ENCODE measurements around the gene SERINC5. TPM values are rescaled to one million over a fixed set of nuclear protein-coding genes. Genes with fewer than 3 reads are reported as not detected.

SERINC5 gene
- total and polyA plus RNA-seq, 12 donors, result 2.3 to 21.9 (median 14.8) TPM

GRCh38 chr5:80076131-80077050 is 179.5 kb downstream of the SERINC5 start:
- intact Hi-C loops (cut with DNase I), result loop anchor here in 1 of 10 donors (10.0 kb wide), 1 partner anchor 372 kb away; no protein-coding TSS in a partner anchor
- ATAC-seq, result peak in 6 of 8 donors; percentile 8 to 66 (median 54)

DNA sequence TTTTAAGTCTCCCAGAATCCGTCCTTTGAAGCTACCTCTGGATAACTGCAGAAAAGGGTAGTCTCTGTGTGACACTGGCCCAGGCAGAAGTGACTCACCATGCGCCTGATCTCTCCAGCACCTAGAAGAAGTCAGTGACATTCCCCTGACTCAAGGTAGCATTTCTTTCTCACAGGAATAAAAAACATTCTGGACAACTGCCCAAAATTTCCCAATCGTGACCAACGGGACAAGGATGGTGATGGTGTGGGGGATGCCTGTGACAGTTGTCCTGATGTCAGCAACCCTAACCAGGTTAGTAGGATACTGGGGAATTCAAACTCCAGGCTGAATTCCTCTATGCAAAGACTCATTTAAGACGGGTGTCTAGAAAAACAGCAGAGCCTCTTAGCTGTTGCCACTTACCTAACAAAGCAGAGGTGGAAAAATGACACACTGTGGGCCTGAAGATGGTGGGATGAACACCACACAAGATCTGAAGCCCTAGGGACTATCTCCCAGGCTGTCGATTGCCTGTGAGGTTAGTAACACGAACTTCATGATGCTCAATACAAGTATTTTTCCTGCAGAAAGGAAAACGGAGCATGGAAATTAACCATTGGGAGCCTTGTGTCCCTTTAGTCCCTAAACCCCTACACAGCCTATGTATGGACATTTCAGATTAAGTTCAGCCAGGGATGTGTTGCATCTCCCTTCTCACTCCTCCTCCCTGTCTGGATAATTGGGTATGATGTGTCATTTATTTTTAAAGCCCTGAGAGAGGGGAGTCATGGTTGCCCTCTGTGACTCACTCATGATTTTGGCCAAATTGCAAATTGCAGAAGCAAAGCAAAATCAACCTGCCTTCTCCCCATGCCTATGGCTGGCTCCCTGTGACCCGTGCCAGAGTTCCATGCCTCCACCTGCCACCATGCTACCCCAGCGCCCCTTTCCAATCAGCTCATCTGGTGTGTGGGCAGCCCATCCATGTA is 183.5 kb downstream of the SERINC5 start:
- H3K36me3 ChIP-seq, result peaks cover 0 to 66% (median 0%) of the 10 kb centered on the region in 9 donors
- H3K4me1 ChIP-seq, result peaks cover 5 to 35% (median 18%) of the 10 kb centered on the region in 9 donors
- DNase-seq (no peak), ATAC-seq (no peak)
- no peaks in the 10 kb centered on the region for H3K27me3 ChIP-seq
- no peak overlapping the region for H3K4me3 ChIP-seq
- WGBS, 2 donors, result 87% methylated on average over 10 of the region's 10 CpGs
- no peaks in the 10 kb centered on the region for H3K9me3 ChIP-seq
- intact Hi-C loops (cut with DNase I), result loop anchor here in 1 of 10 donors (10.0 kb wide), 1 partner anchor 368 kb away; no protein-coding TSS in a partner anchor
- no peak overlapping the region for H3K27ac ChIP-seq
- TF ChIP-seq, protein P1, sequence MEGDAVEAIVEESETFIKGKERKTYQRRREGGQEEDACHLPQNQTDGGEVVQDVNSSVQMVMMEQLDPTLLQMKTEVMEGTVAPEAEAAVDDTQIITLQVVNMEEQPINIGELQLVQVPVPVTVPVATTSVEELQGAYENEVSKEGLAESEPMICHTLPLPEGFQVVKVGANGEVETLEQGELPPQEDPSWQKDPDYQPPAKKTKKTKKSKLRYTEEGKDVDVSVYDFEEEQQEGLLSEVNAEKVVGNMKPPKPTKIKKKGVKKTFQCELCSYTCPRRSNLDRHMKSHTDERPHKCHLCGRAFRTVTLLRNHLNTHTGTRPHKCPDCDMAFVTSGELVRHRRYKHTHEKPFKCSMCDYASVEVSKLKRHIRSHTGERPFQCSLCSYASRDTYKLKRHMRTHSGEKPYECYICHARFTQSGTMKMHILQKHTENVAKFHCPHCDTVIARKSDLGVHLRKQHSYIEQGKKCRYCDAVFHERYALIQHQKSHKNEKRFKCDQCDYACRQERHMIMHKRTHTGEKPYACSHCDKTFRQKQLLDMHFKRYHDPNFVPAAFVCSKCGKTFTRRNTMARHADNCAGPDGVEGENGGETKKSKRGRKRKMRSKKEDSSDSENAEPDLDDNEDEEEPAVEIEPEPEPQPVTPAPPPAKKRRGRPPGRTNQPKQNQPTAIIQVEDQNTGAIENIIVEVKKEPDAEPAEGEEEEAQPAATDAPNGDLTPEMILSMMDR (IDR thresholded peaks at IDR 0.05), result no peak

More at GRCh38 chr5:80076131-80077050, 179.5 kb downstream of the SERINC5 start:
- WGBS, 2 donors, result 75 to 78% methylated on average over 10 of the region's 10 CpGs
- DNase-seq, result no peak
- Histone ChIP-seq H3K27me3 (no peaks in the 10 kb centered on the region), H3K27ac (peak overlapping the region in 2 of 10 donors; percentile 5 to 26), H3K4me1 (peaks cover 0 to 25% (median 6%) of the 10 kb centered on the region in 9 donors), H3K4me3 (no peak overlapping the region), H3K36me3 (peaks cover 0 to 76% (median 0%) of the 10 kb centered on the region in 9 donors), H3K9me3 (no peaks in the 10 kb centered on the region)
- TF ChIP-seq, protein P1 (IDR thresholded peaks at IDR 0.05), result no peak

DNA sequence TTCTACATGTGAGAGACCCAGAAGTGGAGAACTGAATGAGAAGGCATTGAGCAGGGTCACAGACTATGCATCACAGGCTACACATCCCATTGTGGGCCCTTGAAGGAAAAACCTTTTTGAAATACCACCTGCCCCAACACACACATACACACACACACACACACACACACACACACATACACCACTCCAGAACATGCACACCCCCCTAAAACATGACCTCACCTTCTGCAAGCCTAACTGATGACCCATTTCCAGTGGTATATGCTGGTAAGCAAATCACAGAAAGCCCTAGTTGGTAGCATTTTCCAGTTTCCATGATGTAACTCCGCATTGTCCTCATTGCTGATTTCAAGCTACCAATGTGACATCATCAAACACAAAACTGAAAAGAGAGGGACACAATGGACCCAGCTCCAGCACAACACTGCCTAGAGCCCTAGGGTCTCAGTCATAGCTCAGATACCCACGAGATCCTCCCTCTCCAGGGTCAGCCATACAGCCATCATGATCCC is 184.3 kb downstream of the SERINC5 start:
- WGBS, 2 donors, result 88 to 94% methylated on average over 2 of the region's 2 CpGs
- TF ChIP-seq, protein P1 (IDR thresholded peaks at IDR 0.05), result no peak
- intact Hi-C loops (cut with DNase I), result loop anchor here in 1 of 10 donors (10.0 kb wide), 1 partner anchor 367 kb away; no protein-coding TSS in a partner anchor
- Histone ChIP-seq H3K36me3 (peaks cover 0 to 67% (median 3%) of the 10 kb centered on the region in 9 donors), H3K9me3 (no peaks in the 10 kb centered on the region), H3K4me3 (no peak overlapping the region), H3K27ac (no peak overlapping the region), H3K27me3 (no peaks in the 10 kb centered on the region), H3K4me1 (peaks cover 5 to 27% (median 17%) of the 10 kb centered on the region in 9 donors)
- no peak for ATAC-seq
- DNase-seq, result no peak
